ENCODE measurements around the gene OR10H4. TPM values are rescaled to one million over a fixed set of nuclear protein-coding genes. Genes with fewer than 3 reads are reported as not detected.

Gene OR10H4
- total and polyA plus RNA-seq, 9 of the 15 experiments (the other 6 are each of a cell fraction or from before 2014, with no cell fraction given) = not detected

GRCh38 chr19:15926484-15926883, 22.3 kb upstream of the OR10H4 start:
- H3K4me3 ChIP-seq = no peak overlapping the region
- no TSS peak for BruUV-seq (replicated peaks)
- H4K20me1 ChIP-seq (replicated peaks; ENCODE audit: control insufficient read depth, insufficient read depth, low read length) = no peaks in the 10 kb centered on the region
- H3K27me3 ChIP-seq (ENCODE audit: control insufficient read depth in 2 of 2, insufficient read depth in 2 of 2, low read length in 2 of 2) = peaks cover 0 to 26% of the 10 kb centered on the region in 2 experiments; a peak in 2 of 5 replicates
- no peaks in the 10 kb centered on the region for H3K79me2 ChIP-seq (ENCODE audit: control insufficient read depth, insufficient read depth, low read length)
- H3K9ac ChIP-seq (ENCODE audit: insufficient read depth in 1 of 2, low read depth in 2 of 2, low read length in 2 of 2) = no peak overlapping the region
- H3K9me3 ChIP-seq (replicated peaks; ENCODE audit: control insufficient read depth, insufficient read depth, low read depth, low read length) = no peaks in the 10 kb centered on the region
- intact Hi-C loops (cut with micrococcal nuclease) = no loop called here
- no peak overlapping the region for H3K27ac ChIP-seq (ENCODE audit: extremely low read depth, low read depth, low read length)
- ATAC-seq (no peak), DNase-seq (ENCODE audit: extremely low read depth in 1 of 4, low spot score in 3 of 4) (no peak), FAIRE-seq (no peak)
- WGBS (ENCODE audit: insufficient coverage, low coverage, missing lambda C conversion rate) = 0% methylated on average over 1 of the region's 1 CpG
- in situ Hi-C loops (cut with MboI) = no loop called here
- no peaks in the 10 kb centered on the region for H3K36me3 ChIP-seq (ENCODE audit: control insufficient read depth, insufficient read depth, low read length)
- POLR2A ChIA-PET = no interaction called here
- CTCF ChIA-PET (ENCODE audit: low intra/inter-chr PET ratio) = no interaction called here
- no peak overlapping the region for H3K4me2 ChIP-seq (ENCODE audit: insufficient read depth, low read length)
- TF ChIP-seq GATA2 (CRISPR knock-in tag; IDR thresholded peaks at IDR 0.05) = no peak
- no peak for TF ChIP-seq NFE2L1 (tag; IDR thresholded peaks at IDR 0.05; ENCODE audit: borderline replicate concordance, low read depth)
- TF ChIP-seq, protein P1, sequence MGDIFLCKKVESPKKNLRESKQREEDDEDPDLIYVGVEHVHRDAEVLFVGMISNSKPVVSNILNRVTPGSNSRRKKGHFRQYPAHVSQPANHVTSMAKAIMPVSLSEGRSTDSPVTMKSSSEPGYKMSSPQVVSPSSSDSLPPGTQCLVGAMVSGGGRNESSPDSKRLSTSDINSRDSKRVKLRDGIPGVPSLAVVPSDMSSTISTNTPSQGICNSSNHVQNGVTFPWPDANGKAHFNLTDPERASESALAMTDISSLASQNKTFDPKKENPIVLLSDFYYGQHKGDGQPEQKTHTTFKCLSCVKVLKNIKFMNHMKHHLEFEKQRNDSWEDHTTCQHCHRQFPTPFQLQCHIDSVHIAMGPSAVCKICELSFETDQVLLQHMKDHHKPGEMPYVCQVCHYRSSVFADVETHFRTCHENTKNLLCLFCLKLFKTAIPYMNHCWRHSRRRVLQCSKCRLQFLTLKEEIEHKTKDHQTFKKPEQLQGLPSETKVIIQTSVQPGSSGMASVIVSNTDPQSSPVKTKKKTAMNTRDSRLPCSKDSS (IDR thresholded peaks at IDR 0.05; ENCODE audit: low read depth, partially characterized antibody) = no peak
- TF ChIP-seq NONO (IDR thresholded peaks at IDR 0.05; ENCODE audit: low read depth in 2 of 2, low read length in 1 of 2) = no peak
- TF ChIP-seq RBM34 (IDR thresholded peaks at IDR 0.05; ENCODE audit: borderline replicate concordance, insufficient read depth, low read length) = no peak
- TF ChIP-seq CTBP1 (IDR thresholded peaks at IDR 0.05; ENCODE audit: borderline replicate concordance) = no peak
- peaks cover 3% of the 10 kb centered on the region for H3K9me1 ChIP-seq (ENCODE audit: control insufficient read depth, insufficient read depth, low read length)
- no peaks in the 10 kb centered on the region for H3K4me1 ChIP-seq (replicated peaks in 1 of 2; ENCODE audit: control insufficient read depth in 2 of 2, insufficient read depth in 2 of 2, low read length in 2 of 2)
- H2AFZ ChIP-seq (ENCODE audit: low read depth, low read length) = no peak overlapping the region

All from K562 (cell line).